Astrocyte (in vitro differentiated cells and primary cell): ENCODE data around the gene ANO4.

Source experiments
- EZH2 ChIP-seq: IDR thresholded peaks from 2 replicates; pipeline ENCODE4 v1.6.1; 2012; ENCODE audit warnings: mild to moderate bottlenecking, low read length, inconsistent platforms; ENCODE audit not compliant: insufficient read depth
- TF ChIP-seq, protein P1 (sequence below): IDR thresholded peaks from 2 replicates; pipeline ENCODE4 v1.5.1; 2011; ENCODE audit warnings: low read depth, mild to moderate bottlenecking, inconsistent platforms, low read length, moderate library complexity; ENCODE audit not compliant: insufficient read depth

DNA sequence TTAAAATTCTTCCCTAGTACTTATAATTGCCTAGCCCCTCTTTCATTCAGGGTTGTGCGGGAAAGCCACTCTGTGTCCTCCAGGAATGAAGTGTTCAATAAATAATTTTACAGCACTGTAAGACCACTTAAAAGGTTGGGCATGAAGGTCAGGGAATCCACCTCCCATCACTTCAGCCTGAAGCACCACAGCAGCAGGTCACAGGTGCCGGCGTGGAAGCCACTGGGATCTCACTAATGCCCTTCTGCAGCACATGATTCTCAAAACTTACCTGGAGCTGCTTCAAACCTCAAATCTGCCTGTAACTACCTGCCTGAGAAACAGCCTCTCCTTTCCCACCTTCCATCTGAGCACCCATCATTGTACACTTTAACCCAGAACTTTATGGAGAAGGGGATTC is 159.5 kb downstream of the ANO4 start:
- TF ChIP-seq, protein P1, sequence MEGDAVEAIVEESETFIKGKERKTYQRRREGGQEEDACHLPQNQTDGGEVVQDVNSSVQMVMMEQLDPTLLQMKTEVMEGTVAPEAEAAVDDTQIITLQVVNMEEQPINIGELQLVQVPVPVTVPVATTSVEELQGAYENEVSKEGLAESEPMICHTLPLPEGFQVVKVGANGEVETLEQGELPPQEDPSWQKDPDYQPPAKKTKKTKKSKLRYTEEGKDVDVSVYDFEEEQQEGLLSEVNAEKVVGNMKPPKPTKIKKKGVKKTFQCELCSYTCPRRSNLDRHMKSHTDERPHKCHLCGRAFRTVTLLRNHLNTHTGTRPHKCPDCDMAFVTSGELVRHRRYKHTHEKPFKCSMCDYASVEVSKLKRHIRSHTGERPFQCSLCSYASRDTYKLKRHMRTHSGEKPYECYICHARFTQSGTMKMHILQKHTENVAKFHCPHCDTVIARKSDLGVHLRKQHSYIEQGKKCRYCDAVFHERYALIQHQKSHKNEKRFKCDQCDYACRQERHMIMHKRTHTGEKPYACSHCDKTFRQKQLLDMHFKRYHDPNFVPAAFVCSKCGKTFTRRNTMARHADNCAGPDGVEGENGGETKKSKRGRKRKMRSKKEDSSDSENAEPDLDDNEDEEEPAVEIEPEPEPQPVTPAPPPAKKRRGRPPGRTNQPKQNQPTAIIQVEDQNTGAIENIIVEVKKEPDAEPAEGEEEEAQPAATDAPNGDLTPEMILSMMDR: no peak
- TF ChIP-seq EZH2: no peak
